Measurements from ENCODE around the gene ANKMY1. TPM values are rescaled to one million over a fixed set of nuclear protein-coding genes. Genes with fewer than 3 reads are reported as not detected.

The ANKMY1 gene
- total and polyA plus RNA-seq, 2 experiments from 2014 or later: 2.3 to 8.9 TPM

GRCh38 chr2:240569998-240570530 is 12.3 kb upstream of the ANKMY1 start (continued):
- TF ChIP-seq EZH2phosphoT487 (IDR thresholded peaks at IDR 0.05; ENCODE audit: unreplicated experiment): no peak
- TF ChIP-seq ZNF331 (CRISPR knock-in tag; IDR thresholded peaks at IDR 0.05; ENCODE audit: low read depth): no peak
- no peak for TF ChIP-seq POLR2AphosphoS5 (IDR thresholded peaks at IDR 0.05; ENCODE audit: low read depth)
- no peak for TF ChIP-seq NANOG (IDR thresholded peaks at IDR 0.05; ENCODE audit: borderline replicate concordance)
- no peak for TF ChIP-seq ZNF114 (CRISPR knock-in tag; IDR thresholded peaks at IDR 0.05)
- no peak for TF ChIP-seq ETS1 (IDR thresholded peaks at IDR 0.05)
- TF ChIP-seq CREB1 (CRISPR knock-in tag; IDR thresholded peaks at IDR 0.05; ENCODE audit: low read depth): no peak

DNA sequence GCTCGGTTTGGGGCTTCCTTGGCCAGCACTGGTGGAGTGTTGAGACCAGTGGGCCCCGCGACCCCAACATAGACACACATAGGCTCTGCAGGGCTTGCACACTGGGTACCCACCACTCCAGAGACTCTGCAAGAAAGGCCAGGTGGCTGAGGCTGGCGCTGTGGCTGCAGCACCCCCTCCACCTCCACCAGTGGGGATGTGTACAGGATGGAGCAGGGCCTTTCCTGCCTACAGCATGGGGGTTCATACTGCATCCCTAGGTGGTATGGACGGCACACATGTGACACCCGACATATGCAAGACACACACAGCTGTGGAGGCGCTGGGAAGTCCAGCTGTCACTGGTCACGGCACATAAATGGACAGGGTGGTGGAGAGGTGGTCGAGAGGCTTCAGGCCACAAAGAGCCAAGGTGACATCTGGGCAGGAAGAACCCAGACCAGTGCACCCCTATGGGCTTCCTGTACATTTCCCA is 11.8 kb upstream of the ANKMY1 start:
- H3K4me3 ChIP-seq: peak overlapping the region; percentile 60; the same call in 1 of the 2 replicates
- H3K79me2 ChIP-seq (replicated peaks; ENCODE audit: insufficient read depth): no peaks in the 10 kb centered on the region
- H3K4me2 ChIP-seq: peak overlapping the region; percentile 81; the same call in 1 of the 2 replicates
- Mint-ChIP-seq H3K4me3 (peak overlapping the region; percentile 62), H3K27ac (no peak overlapping the region), H3K4me1 (peaks cover 24% of the 10 kb centered on the region), H3K27me3 (ENCODE audit: insufficient read depth, low read depth, poor library complexity) (peaks cover 36% of the 10 kb centered on the region), H3K36me3 (ENCODE audit: low read depth) (no peaks in the 10 kb centered on the region), H3K9me3 (no peaks in the 10 kb centered on the region)
- no peaks in the 10 kb centered on the region for H3K36me3 ChIP-seq (ENCODE audit: insufficient read depth)
- H2AFZ ChIP-seq: no peak overlapping the region
- peaks cover 7% of the 10 kb centered on the region; the same call in 1 of the 2 replicates for H3K4me1 ChIP-seq (ENCODE audit: insufficient read depth)
- H3K9me2 ChIP-seq (ENCODE audit: insufficient read depth): no peaks in the 10 kb centered on the region
- peaks cover 32% of the 10 kb centered on the region for H3K27me3 ChIP-seq (ENCODE audit: insufficient read depth)
- H3K27ac ChIP-seq (ENCODE audit: low read depth): no peak overlapping the region
- ATAC-seq (no peak), DNase-seq (ENCODE audit: low spot score) (no peak)
- peaks cover 7% of the 10 kb centered on the region; the same call in 1 of the 2 replicates for H3F3A ChIP-seq (replicated peaks; ENCODE audit: low read depth)
- H4K20me1 ChIP-seq (replicated peaks; ENCODE audit: insufficient read depth): no peaks in the 10 kb centered on the region; the same call in 1 of the 2 replicates
- TF ChIP-seq REST (IDR thresholded peaks at IDR 0.05; ENCODE audit: unreplicated experiment) (no peak), EZH2 (IDR thresholded peaks at IDR 0.05; ENCODE audit: low read depth, unreplicated experiment) (no peak), POLR2AphosphoS5 (IDR thresholded peaks at IDR 0.05; ENCODE audit: low read depth) (no peak), ZNF462 (CRISPR knock-in tag; IDR thresholded peaks at IDR 0.05) (no peak), EZH2phosphoT487 (IDR thresholded peaks at IDR 0.05; ENCODE audit: unreplicated experiment) (no peak), NANOG (IDR thresholded peaks at IDR 0.05; ENCODE audit: borderline replicate concordance) (no peak), JUNB (IDR thresholded peaks at IDR 0.05; ENCODE audit: unreplicated experiment) (no peak), CREB1 (CRISPR knock-in tag; IDR thresholded peaks at IDR 0.05; ENCODE audit: low read depth) (no peak)
- TF ChIP-seq, protein P1, sequence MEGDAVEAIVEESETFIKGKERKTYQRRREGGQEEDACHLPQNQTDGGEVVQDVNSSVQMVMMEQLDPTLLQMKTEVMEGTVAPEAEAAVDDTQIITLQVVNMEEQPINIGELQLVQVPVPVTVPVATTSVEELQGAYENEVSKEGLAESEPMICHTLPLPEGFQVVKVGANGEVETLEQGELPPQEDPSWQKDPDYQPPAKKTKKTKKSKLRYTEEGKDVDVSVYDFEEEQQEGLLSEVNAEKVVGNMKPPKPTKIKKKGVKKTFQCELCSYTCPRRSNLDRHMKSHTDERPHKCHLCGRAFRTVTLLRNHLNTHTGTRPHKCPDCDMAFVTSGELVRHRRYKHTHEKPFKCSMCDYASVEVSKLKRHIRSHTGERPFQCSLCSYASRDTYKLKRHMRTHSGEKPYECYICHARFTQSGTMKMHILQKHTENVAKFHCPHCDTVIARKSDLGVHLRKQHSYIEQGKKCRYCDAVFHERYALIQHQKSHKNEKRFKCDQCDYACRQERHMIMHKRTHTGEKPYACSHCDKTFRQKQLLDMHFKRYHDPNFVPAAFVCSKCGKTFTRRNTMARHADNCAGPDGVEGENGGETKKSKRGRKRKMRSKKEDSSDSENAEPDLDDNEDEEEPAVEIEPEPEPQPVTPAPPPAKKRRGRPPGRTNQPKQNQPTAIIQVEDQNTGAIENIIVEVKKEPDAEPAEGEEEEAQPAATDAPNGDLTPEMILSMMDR (conservative IDR thresholded peaks at IDR 0.05; ENCODE audit: low read depth in 2 of 2): no peak
